Dermis blood vessel endothelial cell (primary cell): ENCODE data around the gene ATP1A3. TPM values are rescaled to one million over a fixed set of nuclear protein-coding genes. Genes with fewer than 3 reads are reported as not detected.

ENCODE experiments used
- DNase-seq: peaks from one replicate; pipeline ENCODE4 v3.0.0; 2010
- total RNA-seq: library from RNA; depleted of rRNA; stranded (reverse); fragments of >200 nt; gene quantifications from 2 replicates; pipeline ENCODE4 v1.2.3, GENCODE V29; 2014

ATP1A3 gene
- total RNA-seq, 1 donor from 2014 or later = under 0.01 TPM

GRCh38 chr19:41984961-41985360 lies 9.1 kb downstream of the ATP1A3 start:
- DNase-seq = no peak

DNA sequence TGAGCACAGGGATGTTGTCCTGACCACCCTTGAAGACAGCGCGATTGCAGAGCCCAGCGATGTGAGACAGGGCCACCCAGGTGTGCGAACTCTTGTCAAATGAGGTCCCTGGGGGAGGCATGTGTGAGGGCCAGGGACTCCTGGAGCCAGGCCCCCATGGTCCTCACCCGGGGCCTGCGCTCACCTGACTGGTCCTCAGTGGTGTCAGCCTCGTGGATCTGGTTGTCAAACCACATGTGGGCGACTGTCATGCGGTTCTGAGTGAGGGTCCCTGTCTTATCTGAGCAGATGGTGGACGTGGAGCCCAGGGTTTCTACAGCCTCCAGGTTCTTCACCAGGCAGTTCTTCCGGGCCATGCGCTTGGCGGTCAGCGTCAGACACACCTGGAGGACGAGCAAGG lies 12.3 kb downstream of the ATP1A3 start:
- DNase-seq = no peak

DNA sequence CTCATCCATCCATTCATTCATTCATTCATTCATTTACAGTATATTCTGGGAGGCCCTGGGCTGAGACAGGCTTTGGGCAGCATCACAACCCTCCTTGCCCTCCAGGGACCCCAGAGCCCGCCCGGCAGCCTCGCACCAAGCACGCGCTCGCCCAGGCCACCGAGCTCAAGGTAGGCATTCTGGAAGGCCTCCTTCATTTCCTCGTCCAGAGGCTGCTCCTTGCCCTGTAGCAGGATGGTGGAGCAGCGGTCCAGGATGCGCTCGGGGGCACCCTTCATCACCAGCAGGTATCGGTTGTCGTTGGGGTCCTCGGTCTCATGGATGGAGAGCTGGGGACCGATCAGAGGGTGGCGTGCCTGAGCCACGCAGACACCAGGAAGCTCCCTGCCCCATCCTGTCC lies 15.6 kb downstream of the ATP1A3 start:
- no peak for DNase-seq

- DNase-seq = no peak
These were observed 16.1 kb downstream of the ATP1A3 start for GRCh38 chr19:41977916-41978315.

- no peak for DNase-seq
These were observed 19.4 kb downstream of the ATP1A3 start for GRCh38 chr19:41974652-41975051.

- no peak for DNase-seq
These were observed 22.7 kb downstream of the ATP1A3 start for GRCh38 chr19:41971363-41971762.

GRCh38 chr19:41969772-41970458 lies 24.1 kb downstream of the ATP1A3 start:
- DNase-seq = no peak

DNA sequence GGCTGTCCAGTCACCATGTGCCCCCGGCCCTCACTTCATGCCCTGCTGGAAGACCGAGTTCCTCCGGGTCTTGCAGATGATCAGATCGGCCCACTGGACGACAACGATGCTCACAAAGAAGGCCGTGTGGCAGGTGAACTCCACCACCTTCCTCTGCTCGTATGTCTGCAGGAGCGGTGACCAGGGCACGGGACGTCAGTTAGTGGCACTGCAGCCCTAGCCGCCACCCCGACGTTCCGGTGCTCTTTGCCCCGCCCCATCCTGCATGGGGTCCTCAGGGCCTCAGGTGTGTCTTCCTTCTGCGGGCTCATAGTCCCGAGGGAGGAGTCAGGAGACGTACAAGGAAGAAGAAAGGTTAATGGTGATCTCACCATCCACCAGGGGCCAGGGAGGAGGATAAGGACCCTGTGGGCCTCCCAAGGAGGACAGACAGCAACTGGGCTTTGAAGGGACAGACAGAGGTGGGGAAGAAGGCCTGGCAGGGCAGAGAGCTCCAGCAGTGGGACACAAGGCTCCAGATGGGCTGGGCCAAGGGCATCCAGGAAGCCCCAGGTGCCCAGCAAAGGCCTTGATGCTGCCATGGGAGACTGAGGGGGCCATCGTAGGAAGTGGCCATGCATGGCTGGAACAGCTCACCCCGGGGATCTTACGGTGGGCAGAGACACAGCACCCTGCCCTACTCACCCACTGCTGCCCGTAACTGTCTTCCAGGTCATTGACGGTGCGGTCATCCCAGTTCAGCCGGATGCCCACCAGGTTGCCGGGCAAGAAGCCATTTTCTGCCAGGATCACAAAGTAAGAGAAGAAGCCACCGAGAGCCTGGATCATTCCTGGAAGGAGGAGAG lies 25.1 kb downstream of the ATP1A3 start:
- DNase-seq = no peak

- no peak for DNase-seq
These were observed 26.8 kb downstream of the ATP1A3 start for GRCh38 chr19:41967054-41967783.

- no peak for DNase-seq
These were observed 28.9 kb downstream of the ATP1A3 start for GRCh38 chr19:41965106-41965505.

- no peak for DNase-seq
These were observed 33.1 kb downstream of the ATP1A3 start for GRCh38 chr19:41960973-41961372.

GRCh38 chr19:41959056-41960053 lies 34.7 kb downstream of the ATP1A3 start, which contains the start of gene RABAC1:
Gene RABAC1, minus strand, starts transcription at chr19:41959321. Its CDS starts 29 bp downstream, at chr19:41959292.
- peak; percentile 91 for DNase-seq

GRCh38 chr19:41958367-41959055 lies 35.5 kb downstream of the ATP1A3 start:
- peak; percentile 75 for DNase-seq

- DNase-seq = peak; percentile 90
These were observed 36.1 kb downstream of the ATP1A3 start for GRCh38 chr19:41957838-41958366.

- DNase-seq = no peak
These were observed 36.7 kb downstream of the ATP1A3 start for GRCh38 chr19:41957161-41957837.

- DNase-seq = no peak
These were observed 37.4 kb downstream of the ATP1A3 start for GRCh38 chr19:41956621-41957020.

GRCh38 chr19:41955521-41955920 lies 38.5 kb downstream of the ATP1A3 start:
- DNase-seq = no peak

GRCh38 chr19:41951686-41952172 lies 42.3 kb downstream of the ATP1A3 start:
- peak; percentile 83 for DNase-seq

DNA sequence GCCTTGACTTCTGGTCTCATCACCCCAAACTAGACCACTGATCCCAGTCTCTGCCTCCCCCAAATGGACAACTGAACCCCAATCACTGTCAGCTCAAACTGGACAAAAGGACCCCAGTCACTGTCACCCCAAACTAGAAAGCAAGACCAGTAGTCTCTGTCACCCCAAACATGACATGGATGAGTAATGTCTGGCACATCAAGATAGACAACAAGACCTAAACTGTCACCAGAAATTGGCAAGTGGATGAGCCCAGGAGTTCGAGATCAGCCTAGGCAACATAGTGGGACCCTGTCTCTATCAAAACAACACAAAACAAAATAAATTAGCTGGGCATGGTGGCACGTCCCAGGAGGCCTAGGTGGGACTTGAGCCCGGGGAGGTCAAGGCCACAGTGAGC lies 46.9 kb downstream of the ATP1A3 start:
- no peak for DNase-seq

GRCh38 chr19:41945135-41945766 lies 48.8 kb downstream of the ATP1A3 start:
- no peak for DNase-seq
